HG02852 (cell line): Measurements from ENCODE around the gene PRPF40A.

Experiments
- ATAC-seq: cut with Tn5 transposase; IDR thresholded peaks from one replicate; pipeline ENCODE4 v1.9.1; 2021; ENCODE audit warnings: mild to moderate bottlenecking, moderate library complexity; ENCODE audit not compliant: unreplicated experiment

PRPF40A gene

GRCh38 chr2:152718076-152718908 is 1.0 kb upstream of the PRPF40A start, which contains the start of gene ARL6IP6:
Gene ARL6IP6 (plus strand): TSS chr2:152718620. CDS start chr2:152718625, 5 bp downstream.
- peak; percentile 69 for ATAC-seq

GRCh38 chr2:152716805-152717227 is 445 bp downstream of the PRPF40A start:
- ATAC-seq = peak; percentile 2

GRCh38 chr2:152715854-152716428 is 1.3 kb downstream of the PRPF40A start:
- ATAC-seq = no peak

- ATAC-seq = no peak
Measured at GRCh38 chr2:152715112-152715511, 2.1 kb downstream of the PRPF40A start.

GRCh38 chr2:152710713-152711112 is 6.5 kb downstream of the PRPF40A start:
- ATAC-seq = no peak

- ATAC-seq = no peak
Measured at GRCh38 chr2:152708742-152709141, 8.5 kb downstream of the PRPF40A start.

GRCh38 chr2:152706477-152707021 is 10.7 kb downstream of the PRPF40A start:
- no peak for ATAC-seq

GRCh38 chr2:152701198-152701597 is 16.1 kb downstream of the PRPF40A start:
- no peak for ATAC-seq

- no peak for ATAC-seq
Measured at GRCh38 chr2:152696476-152696875, 20.8 kb downstream of the PRPF40A start.

GRCh38 chr2:152695763-152696162 is 21.5 kb downstream of the PRPF40A start:
- ATAC-seq = no peak

GRCh38 chr2:152694161-152694661 is 23.1 kb downstream of the PRPF40A start:
- peak; percentile 46 for ATAC-seq

GRCh38 chr2:152693033-152693432 is 24.2 kb downstream of the PRPF40A start:
- peak; percentile 94 for ATAC-seq

- no peak for ATAC-seq
Measured at GRCh38 chr2:152686321-152686720, 30.9 kb downstream of the PRPF40A start.

GRCh38 chr2:152683400-152683799 is 33.9 kb downstream of the PRPF40A start:
- no peak for ATAC-seq

- ATAC-seq = no peak
Measured at GRCh38 chr2:152682663-152683062, 34.6 kb downstream of the PRPF40A start.

GRCh38 chr2:152678808-152679207 is 38.5 kb downstream of the PRPF40A start:
- no peak for ATAC-seq

GRCh38 chr2:152676461-152676860 is 40.8 kb downstream of the PRPF40A start:
- ATAC-seq = no peak

- no peak for ATAC-seq
Measured at GRCh38 chr2:152674334-152674733, 42.9 kb downstream of the PRPF40A start.

GRCh38 chr2:152664725-152665124 is 52.5 kb downstream of the PRPF40A start:
- ATAC-seq = no peak

GRCh38 chr2:152661076-152661475 is 56.2 kb downstream of the PRPF40A start:
- ATAC-seq = no peak

- ATAC-seq = no peak
Measured at GRCh38 chr2:152658221-152658620, 59.0 kb downstream of the PRPF40A start.

- ATAC-seq = peak; percentile 78
Measured at GRCh38 chr2:152657043-152657442, 60.2 kb downstream of the PRPF40A start.
